Measurements from ENCODE around the gene UMAD1.

DNA sequence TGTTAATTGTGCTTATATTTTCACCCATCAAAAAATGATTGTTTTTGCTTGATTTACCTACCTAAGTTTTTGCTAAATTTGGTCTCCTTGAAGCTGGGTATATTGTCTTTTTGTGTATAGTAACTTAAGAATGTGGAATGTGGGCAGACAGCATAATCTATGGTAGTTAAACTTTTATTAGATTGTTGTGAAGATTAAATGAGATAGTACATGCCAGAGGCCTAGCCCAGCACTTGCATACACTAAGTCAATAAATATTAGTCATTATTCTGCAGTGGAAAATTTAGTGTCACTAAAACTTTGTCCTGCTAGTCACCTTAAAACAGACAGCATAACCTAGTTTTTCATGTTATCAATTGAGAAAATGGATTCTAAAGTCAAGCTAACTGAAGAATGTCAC lies 97.1 kb downstream of the UMAD1 start:
- TF ChIP-seq POLR2AphosphoS5 (IDR thresholded peaks at IDR 0.05) (no peak), POLR2A (IDR thresholded peaks at IDR 0.05) (no peak)
- TF ChIP-seq, protein P1, sequence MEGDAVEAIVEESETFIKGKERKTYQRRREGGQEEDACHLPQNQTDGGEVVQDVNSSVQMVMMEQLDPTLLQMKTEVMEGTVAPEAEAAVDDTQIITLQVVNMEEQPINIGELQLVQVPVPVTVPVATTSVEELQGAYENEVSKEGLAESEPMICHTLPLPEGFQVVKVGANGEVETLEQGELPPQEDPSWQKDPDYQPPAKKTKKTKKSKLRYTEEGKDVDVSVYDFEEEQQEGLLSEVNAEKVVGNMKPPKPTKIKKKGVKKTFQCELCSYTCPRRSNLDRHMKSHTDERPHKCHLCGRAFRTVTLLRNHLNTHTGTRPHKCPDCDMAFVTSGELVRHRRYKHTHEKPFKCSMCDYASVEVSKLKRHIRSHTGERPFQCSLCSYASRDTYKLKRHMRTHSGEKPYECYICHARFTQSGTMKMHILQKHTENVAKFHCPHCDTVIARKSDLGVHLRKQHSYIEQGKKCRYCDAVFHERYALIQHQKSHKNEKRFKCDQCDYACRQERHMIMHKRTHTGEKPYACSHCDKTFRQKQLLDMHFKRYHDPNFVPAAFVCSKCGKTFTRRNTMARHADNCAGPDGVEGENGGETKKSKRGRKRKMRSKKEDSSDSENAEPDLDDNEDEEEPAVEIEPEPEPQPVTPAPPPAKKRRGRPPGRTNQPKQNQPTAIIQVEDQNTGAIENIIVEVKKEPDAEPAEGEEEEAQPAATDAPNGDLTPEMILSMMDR (IDR thresholded peaks at IDR 0.05 in 8 of 11, conservative IDR thresholded peaks at IDR 0.05 in 3 of 11) = no peak
